Testis (tissue), 3 donors: Measurements from ENCODE around the gene TLCD5. TPM values are rescaled to one million over a fixed set of nuclear protein-coding genes. Genes with fewer than 3 reads are reported as not detected.

ENCODE experiments used
- DNase-seq: peaks from one replicate; pipeline ENCODE4 v3.0.0-alpha.2; 2019
- H3K27ac ChIP-seq, 2 donors: fragments of 200-600 bp; sonication (generic); one replicate each; pipeline ENCODE4 v1.5.1; 2019
- H3K27me3 ChIP-seq: fragments of 200-600 bp; sonication (generic); one replicate; pipeline ENCODE4 v1.5.1; 2019
- H3K36me3 ChIP-seq: fragments of 200-600 bp; sonication (generic); one replicate; pipeline ENCODE4 v1.5.1; 2017; ENCODE audit warnings: low read depth; ENCODE audit errors: missing control alignments
- H3K4me1 ChIP-seq: fragments of 200-600 bp; sonication (generic); one replicate; pipeline ENCODE4 v1.5.1; 2019
- H3K4me3 ChIP-seq, 2 donors: fragments of 200-600 bp; sonication (generic); one replicate each; pipeline ENCODE4 v1.5.1; 2017 to 2019
- H3K9me3 ChIP-seq: fragments of 200-600 bp; sonication (generic); one replicate; pipeline ENCODE4 v1.5.1; 2017
- CTCF ChIP-seq, 3 experiments: fragments of 450-650 bp in 2 of 3; fragments of 200-600 bp in 1 of 3; sonication (generic) in 1 of 3; IDR thresholded peaks; one replicate each; pipeline ENCODE4 v1.5.1; 2016 to 2019; ENCODE audit warnings: antibody characterized with exemption in 3 of 3, mild to moderate bottlenecking in 2 of 3, moderate library complexity in 1 of 3
- POLR2A ChIP-seq: fragments of 450-650 bp; IDR thresholded peaks from one replicate; pipeline ENCODE4 v1.6.1; 2017; ENCODE audit warnings: antibody characterized with exemption, mild to moderate bottlenecking, moderate library complexity
- WGBS, 2 donors: methylation state at CpG; one replicate each; pipeline ENCODE4 v1.1.5; 2018; 5-methylcytosine and 5-hydroxymethylcytosine counted together
- intact Hi-C: fragments of 100-400 bp; cut with DNase I; formaldehyde crosslinking; loops from one replicate; pipeline ENCODE4 v1.15.1; 2023; ENCODE audit warnings: low total_unique reads
- polyA plus RNA-seq: library from polyadenylated mRNA; stranded (reverse); fragments of 350-450 nt; fragmentation: Illumina TruSeq; extraction: RNeasy Lipid Tissue Mini Kit (QIAGEN cat#74804); gene quantifications from one replicate; pipeline ENCODE4 v1.2.3, GENCODE V29; 2014; ENCODE audit warnings: low read depth, low replicate concordance; ENCODE audit not compliant: insufficient read depth
- total RNA-seq, 2 donors: library from RNA; depleted of rRNA; stranded (reverse); fragments of >200 nt; gene quantifications; one replicate each; pipeline ENCODE4 v1.2.3, GENCODE V29; 2016

Gene TLCD5
- total and polyA plus RNA-seq, 3 donors from 2014 or later = 7.9 to 14.0 (median 12.6) TPM

DNA sequence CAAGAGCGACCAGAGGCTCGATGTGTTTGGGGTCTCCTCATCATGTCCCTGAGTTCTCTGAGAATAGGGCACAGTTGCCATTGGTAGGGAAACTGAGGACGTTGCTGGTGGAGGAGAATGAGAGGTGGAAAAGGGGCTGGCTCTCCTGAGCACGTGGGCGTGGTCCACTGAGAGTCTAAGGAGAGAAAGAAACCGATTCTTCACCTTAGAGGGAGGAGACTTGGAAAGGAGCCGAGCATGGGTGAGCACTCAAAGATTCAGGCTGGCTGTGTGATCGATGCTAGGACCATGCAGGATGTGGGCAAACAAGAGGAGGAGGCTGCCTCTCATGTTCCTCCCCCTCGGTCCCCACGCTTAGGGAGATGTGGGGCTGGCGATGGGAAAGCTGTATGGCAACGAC lies 19.8 kb upstream of the TLCD5 start:
- intact Hi-C loops = no loop called here
- H3K36me3 ChIP-seq = no peaks in the 10 kb centered on the region
- no peak overlapping the region for H3K4me3 ChIP-seq
- WGBS, 2 donors = 85 to 89% methylated on average over 12 of the region's 12 CpGs
- no peak for DNase-seq
- no peaks in the 10 kb centered on the region for H3K27me3 ChIP-seq
- no peaks in the 10 kb centered on the region for H3K9me3 ChIP-seq
- no peaks in the 10 kb centered on the region for H3K4me1 ChIP-seq
- TF ChIP-seq CTCF (IDR thresholded peaks at IDR 0.05) (no peak), POLR2A (no peak)
- H3K27ac ChIP-seq = no peak overlapping the region

DNA sequence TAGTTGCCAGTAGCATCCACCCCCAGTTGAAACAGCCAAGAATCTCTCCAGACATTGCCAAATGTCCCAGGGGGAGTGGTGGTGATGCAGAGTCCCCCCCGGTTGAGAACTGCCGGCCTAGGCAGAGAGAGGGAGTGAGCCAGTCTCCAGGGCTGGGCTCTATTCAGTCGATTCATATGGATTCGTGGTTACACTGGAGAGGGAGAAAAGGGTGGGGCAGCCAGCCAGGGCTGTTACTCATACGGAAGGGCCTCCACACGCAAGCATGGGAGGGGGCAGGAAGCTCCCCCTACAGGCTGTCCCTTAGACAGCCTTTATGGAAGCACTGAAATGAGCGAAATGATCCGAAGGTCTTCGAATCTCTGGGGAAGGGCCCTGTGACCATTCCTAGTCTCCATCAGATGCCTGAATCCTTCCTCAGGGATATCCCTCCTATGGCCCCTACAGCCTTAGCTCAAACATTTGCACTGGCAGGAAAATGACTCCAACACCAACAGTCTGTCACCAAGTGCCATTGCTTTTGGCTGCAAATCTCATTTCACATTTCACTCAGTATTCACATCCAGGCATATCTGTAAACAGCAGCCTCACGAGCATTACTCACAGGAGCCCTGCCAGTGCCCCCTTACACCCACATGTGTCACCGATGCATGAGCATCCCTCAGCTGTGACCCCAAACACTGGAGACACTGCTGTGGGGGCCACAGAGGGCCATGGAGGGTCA lies 18.4 kb upstream of the TLCD5 start:
- Histone ChIP-seq H3K4me3 (no peak overlapping the region), H3K27me3 (no peaks in the 10 kb centered on the region), H3K9me3 (no peaks in the 10 kb centered on the region), H3K27ac (no peak overlapping the region), H3K4me1 (no peaks in the 10 kb centered on the region), H3K36me3 (no peaks in the 10 kb centered on the region)
- 66 to 75% methylated on average over 11 of the region's 11 CpGs for WGBS, 2 donors
- intact Hi-C loops = no loop called here
- TF ChIP-seq CTCF (IDR thresholded peaks at IDR 0.05) = no peak
- no peak for TF ChIP-seq POLR2A
- no peak for DNase-seq

- 96 to 99% methylated on average over 10 to 11 of the region's 11 CpGs for WGBS, 2 donors
- intact Hi-C loops = no loop called here
- H3K27ac ChIP-seq = no peak overlapping the region
- no peaks in the 10 kb centered on the region for H3K9me3 ChIP-seq
- no peaks in the 10 kb centered on the region for H3K27me3 ChIP-seq
- no peak for TF ChIP-seq POLR2A
- H3K4me1 ChIP-seq = no peaks in the 10 kb centered on the region
- DNase-seq = no peak
- no peaks in the 10 kb centered on the region for H3K36me3 ChIP-seq
- H3K4me3 ChIP-seq = no peak overlapping the region
Observed at GRCh38 chr11:120307476-120307875, 17.6 kb upstream of the TLCD5 start.

GRCh38 chr11:120308081-120308480 lies 17.0 kb upstream of the TLCD5 start:
- no peak for DNase-seq
- Histone ChIP-seq H3K27ac (no peak overlapping the region), H3K36me3 (no peaks in the 10 kb centered on the region), H3K9me3 (no peaks in the 10 kb centered on the region), H3K4me3 (no peak overlapping the region), H3K27me3 (no peaks in the 10 kb centered on the region), H3K4me1 (no peaks in the 10 kb centered on the region)
- 94% methylated on average over 7 of the region's 7 CpGs for WGBS, 2 donors
- intact Hi-C loops = no loop called here
- TF ChIP-seq POLR2A = no peak
- no peak for TF ChIP-seq CTCF (IDR thresholded peaks at IDR 0.05)

DNA sequence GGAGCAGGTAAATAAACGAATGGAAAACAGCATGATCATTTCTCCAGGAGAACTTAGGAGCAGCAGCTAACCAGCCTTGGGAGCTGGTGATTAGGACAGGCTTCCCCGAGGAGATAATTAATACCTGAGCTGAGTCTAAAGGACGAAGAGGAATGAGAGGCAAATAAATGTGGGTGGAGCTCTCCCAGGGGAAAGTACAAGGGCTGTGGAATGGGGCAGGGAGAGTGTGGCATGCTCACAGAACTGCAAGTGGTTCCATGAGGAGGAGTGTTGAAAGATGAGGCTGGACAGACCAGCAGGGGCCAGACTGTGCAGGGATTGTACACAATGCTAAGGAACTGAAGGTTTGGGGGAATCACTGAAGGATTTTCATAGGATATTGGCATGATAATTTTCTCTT lies 14.2 kb upstream of the TLCD5 start:
- TF ChIP-seq CTCF (IDR thresholded peaks at IDR 0.05) = no peak
- no peak for TF ChIP-seq POLR2A
- no peak overlapping the region for H3K4me3 ChIP-seq
- no peaks in the 10 kb centered on the region for H3K4me1 ChIP-seq
- H3K27me3 ChIP-seq = no peaks in the 10 kb centered on the region
- intact Hi-C loops = no loop called here
- no peaks in the 10 kb centered on the region for H3K36me3 ChIP-seq
- no peaks in the 10 kb centered on the region for H3K9me3 ChIP-seq
- WGBS, 2 donors = 68 to 74% methylated on average over 3 of the region's 3 CpGs
- no peak overlapping the region for H3K27ac ChIP-seq
- DNase-seq = no peak
